GM18526 (cell line): Measurements from ENCODE around the gene SMG6.

Experiments
- POLR2A ChIP-seq: IDR thresholded peaks from 3 replicates; pipeline ENCODE4 v1.6.1; 2011; ENCODE audit not compliant: insufficient read length; ENCODE audit errors: extremely low read depth

The SMG6 gene

GRCh38 chr17:2233441-2233947, 70.1 kb downstream of the SMG6 start:
- no peak for TF ChIP-seq POLR2A

GRCh38 chr17:2232244-2232638, 71.3 kb downstream of the SMG6 start:
- no peak for TF ChIP-seq POLR2A

GRCh38 chr17:2230877-2231276, 72.7 kb downstream of the SMG6 start:
- no peak for TF ChIP-seq POLR2A

GRCh38 chr17:2227025-2227699, 76.4 kb downstream of the SMG6 start:
- no peak for TF ChIP-seq POLR2A

- no peak for TF ChIP-seq POLR2A
Measured at GRCh38 chr17:2223617-2223927, 80.0 kb downstream of the SMG6 start.

GRCh38 chr17:2222901-2223616, 80.5 kb downstream of the SMG6 start:
- TF ChIP-seq POLR2A, result no peak

- TF ChIP-seq POLR2A, result no peak
Measured at GRCh38 chr17:2222301-2222700, 81.3 kb downstream of the SMG6 start.

- no peak for TF ChIP-seq POLR2A
Measured at GRCh38 chr17:2218426-2218825, 85.2 kb downstream of the SMG6 start.

- TF ChIP-seq POLR2A, result peak; percentile 73
Measured at GRCh38 chr17:2215616-2216364, 87.8 kb downstream of the SMG6 start.

GRCh38 chr17:2214929-2215615, 88.5 kb downstream of the SMG6 start:
- no peak for TF ChIP-seq POLR2A

- no peak for TF ChIP-seq POLR2A
Measured at GRCh38 chr17:2214047-2214928, 89.3 kb downstream of the SMG6 start.

- no peak for TF ChIP-seq POLR2A
Measured at GRCh38 chr17:2213291-2213960, 90.2 kb downstream of the SMG6 start.

GRCh38 chr17:2212400-2212981, 91.1 kb downstream of the SMG6 start:
- no peak for TF ChIP-seq POLR2A
